Stimulated activated CD8-positive, alpha-beta memory T cell treated with anti-CD3 and anti-CD28 coated beads, Interleukin-4, amount 100 ng/mL, for 24 hours (primary cell): Measurements from ENCODE around the gene HPDL.

Experiments used
- DNase-seq: peaks from one replicate; pipeline ENCODE4 v3.0.0-alpha.2; 2020; ENCODE audit warnings: low read depth

HPDL gene

DNA sequence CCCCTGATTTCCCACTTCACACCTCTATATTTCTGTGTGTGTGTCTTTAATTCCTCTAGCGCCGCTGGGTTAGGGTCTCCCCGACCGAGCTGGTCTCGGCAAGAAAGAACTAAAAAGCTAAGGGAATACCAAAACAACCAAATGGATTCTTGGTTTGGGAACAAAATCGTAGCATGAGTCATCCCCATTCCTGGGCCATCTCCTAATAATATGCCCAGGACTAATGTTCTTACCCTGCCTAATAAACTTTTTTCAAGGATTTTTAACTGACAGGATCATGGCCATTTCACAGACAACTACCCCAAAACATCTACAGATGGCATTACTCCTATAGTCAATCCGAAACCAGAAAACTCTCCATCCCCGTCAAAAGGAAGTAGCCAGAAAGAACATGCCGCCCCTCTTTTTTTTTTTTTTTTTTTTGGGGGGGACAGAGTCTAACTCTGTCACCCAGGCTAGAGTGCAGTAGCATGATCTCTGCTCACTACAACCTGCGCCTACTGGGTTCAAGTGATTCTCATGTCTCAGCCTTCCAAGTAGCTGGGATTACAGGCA is 4.1 kb upstream of the HPDL start:
- DNase-seq, result no peak

DNA sequence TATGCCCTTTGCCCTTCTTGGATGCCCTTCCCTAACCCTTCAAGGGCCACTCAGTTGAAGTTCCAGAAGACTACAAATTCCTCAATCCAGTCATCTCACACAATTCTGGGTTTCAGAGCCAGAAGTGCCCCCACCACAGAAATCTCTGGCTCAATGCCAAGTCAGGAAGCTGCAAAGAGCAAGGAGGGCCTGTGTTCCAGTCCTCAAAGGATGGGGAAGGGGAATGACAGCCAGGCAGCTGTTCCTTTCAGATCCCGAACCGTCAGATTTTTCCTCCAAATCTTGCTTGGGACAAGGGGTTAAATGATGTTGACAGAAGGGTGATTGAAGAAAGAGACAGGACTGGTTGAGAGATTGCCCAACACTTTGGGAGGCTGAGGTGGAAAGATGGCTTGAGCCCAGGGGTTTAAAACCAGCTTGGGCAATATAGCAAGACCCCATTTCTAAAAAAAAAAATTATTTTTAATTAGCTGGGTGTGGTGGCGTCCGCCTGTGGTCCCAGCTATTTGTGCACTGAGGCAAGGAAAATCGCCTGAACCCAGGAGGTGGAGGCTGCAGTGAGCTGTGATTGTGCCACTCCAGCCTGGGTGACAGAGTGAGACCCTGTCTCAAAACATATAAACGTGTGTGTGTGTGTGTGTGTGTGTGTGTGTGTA is 716 bp upstream of the HPDL start:
- no peak for DNase-seq

DNA sequence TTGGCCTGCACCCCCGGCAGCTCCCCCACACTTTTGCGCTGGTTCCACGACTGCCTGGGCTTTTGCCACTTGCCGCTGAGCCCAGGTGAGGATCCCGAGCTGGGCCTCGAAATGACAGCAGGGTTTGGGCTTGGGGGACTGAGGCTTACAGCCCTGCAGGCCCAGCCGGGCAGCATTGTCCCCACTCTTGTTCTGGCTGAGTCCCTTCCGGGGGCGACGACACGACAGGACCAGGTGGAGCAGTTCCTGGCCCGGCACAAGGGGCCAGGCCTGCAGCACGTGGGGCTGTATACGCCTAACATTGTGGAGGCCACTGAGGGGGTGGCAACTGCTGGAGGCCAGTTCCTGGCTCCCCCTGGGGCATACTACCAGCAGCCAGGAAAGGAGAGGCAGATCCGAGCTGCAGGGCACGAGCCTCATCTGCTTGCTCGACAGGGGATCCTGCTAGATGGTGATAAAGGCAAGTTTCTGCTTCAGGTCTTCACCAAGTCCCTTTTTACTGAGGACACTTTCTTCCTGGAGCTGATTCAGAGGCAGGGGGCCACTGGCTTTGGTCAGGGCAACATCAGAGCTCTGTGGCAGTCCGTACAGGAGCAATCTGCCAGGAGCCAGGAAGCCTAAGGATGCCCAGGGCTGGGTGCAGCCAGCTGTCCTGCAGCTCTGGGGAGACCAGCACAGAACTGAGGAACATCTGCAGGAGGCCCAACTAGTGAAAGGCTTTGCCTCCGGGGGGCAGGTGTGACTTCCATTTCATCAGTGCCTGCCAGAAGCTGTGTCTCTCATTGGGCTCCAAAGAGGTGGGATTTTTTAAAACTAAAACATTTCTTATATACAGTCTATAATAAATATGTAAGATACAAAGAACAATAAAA is 1.2 kb downstream of the HPDL start:
- DNase-seq, result no peak

DNA sequence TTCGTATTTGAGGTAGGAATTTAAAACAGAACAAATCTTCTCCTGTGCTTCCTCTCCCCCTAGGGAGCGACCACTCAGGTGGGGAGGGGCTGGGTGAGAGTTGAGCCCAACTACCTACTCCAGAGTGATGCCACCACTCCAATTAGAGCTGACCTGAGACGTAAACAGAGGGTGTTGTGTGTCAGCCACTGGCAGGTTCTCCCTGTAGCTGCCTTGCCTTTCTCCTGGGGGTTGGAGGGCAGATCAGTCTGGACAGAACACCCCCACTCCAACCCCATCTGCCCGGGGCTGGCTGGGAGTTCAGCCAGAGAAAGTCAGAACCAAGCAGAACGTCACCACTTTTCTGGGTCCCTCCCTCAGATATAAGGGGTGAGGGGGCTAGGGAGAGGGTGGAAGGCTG is 2.0 kb downstream of the HPDL start:
- no peak for DNase-seq

DNA sequence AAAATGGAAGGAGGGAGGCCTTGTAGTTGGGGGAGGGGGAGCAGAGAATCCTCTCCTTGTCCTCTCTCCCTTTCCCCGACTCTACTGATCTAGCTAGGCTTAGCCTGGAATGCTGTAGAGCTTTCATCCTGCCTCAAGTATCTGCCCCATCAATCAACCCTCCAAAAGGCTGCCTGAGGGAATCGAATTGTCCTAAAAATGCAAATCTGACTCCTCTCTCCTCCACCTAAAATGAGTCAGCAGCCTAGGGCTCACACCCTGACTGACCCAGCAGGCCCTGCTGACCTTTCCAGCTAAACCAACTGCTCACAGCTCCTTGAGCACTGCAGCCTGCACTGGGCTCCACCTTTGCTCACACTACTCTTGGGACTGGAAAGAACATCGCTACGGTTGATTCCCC is 2.8 kb downstream of the HPDL start:
- DNase-seq, result no peak

DNA sequence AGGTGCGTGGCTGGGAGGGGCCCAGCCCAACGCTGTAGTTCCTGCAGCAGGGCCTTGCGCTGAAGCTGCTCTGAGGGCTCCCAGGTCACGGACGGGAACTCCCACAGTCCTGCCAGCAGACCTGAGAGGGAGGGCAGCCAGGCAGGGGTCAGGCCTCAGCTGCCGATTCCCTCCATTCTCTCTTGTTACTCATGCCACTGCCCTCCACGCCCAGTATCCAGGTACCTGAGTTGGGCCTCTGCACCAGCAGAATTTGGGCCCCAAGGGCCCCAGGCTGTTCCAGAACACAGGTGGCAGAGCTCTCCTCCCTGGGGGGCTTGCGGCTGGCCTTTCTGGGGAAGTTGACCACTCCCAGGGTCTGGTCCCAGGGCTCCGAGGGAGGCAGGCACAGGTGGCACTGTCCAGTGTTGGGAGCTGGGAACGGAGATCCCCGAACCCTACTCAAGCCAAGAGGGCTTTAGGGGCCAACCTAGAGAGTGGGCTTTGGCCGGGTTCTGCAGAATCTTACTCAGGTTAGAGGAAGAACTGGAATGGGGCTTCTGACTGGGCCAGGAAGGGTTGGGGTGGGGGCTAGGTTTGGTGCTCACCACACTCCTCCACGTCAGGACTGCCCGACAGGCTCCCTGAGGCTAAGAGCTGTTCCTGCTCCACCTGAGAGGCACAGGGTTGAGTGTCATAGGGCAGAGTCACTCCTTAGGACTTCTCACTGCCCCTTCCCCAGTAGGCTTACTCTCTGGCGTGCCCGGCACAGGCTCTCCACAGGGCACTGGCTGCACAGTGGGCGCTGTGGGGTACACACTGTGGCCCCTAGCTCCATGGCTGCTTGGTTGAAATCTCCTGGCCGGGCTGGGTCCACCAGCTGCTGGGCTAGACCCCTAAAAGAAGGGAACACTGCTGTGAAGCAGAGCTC is 5.0 kb downstream of the HPDL start:
- no peak for DNase-seq

DNA sequence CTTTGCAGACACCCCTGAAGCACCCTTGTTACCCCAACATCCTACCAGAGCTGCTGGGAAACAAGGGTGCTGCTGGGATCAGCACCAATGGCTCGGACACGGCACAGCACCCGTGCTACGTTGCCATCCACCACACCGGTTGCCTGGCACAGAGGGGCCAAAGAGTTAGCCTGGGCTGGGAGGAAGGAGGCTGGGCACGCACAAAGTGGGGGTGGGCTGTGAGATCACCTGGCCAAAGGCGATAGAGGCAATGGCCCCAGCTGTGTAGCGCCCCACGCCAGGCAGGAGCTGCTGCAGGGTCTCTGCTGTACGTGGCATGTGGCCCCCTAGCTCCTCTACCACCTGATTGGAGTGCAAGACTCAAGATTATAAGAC is 5.6 kb downstream of the HPDL start:
- DNase-seq, result no peak

DNA sequence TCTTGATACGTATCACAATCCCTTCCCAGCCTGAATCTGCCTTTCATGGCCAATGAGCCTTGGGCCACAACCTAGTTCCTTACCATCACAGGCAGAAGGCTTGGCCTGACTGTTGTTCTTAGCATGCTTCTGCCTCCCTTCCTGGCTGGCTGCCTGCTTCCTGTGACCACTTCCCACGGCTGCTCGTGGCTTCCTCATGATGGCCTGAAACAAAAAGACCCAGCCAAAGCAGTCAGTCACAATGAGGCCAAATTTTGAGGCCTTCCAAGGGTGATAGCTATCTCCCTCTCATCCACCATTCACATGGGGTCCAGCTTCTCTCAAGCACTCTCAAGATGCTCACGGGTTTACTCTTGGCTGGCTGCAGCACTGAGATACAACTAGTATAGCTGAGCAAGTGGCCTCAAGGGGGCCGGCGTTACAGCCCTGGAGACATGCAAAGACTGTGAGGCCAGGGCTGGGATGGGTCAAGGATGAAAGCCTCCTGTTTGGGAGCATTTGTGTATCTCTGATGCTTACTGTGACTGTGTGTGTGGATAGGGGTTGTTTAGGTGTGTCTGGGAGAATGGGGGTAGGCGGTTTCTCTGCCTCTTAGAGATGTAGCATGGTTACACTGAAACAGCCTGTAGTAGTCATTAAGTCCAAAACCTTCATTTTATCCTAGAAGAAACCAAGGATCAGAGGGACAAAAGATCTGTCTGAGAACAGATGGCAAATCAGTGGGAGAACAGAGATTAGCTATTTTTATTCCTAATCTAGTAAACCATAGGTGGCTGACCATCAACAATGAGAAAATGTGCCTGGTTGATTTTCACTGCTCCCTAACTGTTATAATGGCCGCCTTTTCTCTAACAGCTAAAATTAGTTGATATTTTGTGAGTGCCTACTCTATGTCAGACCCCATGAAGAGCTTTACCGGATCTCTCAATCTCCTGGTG is 7.9 kb downstream of the HPDL start:
- DNase-seq, result no peak

DNA sequence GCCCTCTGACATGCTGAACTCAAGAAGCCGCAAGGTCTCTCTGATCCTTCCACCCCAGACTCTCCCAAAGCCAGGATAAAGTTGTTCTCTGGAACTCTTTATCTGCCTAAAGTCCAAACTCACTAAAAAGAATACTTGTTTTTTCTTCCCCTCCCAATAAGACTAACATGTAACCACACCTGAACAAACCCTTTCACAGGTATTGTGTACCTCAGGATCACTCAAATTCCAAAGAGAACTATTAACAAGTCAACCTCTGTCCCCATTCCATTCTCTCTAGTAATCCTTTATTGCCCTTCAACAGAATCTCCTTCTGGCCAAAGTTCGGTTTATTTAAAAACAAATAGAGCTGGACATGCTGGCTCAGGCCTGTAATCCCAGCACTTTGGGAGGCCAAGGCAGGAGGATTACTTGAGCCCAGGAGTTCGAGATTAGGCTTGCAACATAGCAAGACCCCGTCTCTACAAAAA is 9.2 kb downstream of the HPDL start:
- no peak for DNase-seq

DNA sequence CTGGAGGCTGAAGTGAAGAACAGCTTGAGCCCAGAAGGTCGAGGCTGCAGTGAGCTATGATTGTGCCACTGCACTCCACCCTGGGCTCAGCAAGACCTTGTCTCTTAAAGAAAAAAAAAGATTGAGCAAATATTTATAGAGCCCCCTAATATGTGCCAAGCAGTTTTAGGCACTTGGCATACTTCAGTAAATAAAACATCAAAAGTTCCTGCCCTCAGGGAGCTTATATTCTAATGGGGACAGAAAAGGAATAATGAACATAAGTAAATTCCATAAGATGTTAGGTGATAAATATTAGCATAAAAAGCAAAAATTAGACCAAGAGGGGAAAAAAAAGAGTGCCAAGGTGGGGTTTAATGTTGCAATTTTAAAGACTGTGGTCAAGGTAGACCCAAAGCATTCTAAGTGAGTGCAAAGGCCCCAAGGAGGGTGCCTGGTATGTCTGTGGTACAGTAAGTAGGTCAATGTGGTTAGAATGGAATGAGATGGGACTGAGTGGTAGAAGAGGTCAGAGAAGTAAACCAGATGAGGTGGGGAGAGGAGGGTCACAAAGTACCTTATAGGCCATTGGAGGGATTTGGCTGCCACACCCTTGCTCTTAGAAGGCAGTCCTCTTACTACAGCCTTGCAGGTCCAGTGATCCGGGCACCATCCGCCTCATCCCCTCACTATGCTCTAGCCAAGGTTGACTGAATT is 11.1 kb downstream of the HPDL start:
- DNase-seq, result no peak

DNA sequence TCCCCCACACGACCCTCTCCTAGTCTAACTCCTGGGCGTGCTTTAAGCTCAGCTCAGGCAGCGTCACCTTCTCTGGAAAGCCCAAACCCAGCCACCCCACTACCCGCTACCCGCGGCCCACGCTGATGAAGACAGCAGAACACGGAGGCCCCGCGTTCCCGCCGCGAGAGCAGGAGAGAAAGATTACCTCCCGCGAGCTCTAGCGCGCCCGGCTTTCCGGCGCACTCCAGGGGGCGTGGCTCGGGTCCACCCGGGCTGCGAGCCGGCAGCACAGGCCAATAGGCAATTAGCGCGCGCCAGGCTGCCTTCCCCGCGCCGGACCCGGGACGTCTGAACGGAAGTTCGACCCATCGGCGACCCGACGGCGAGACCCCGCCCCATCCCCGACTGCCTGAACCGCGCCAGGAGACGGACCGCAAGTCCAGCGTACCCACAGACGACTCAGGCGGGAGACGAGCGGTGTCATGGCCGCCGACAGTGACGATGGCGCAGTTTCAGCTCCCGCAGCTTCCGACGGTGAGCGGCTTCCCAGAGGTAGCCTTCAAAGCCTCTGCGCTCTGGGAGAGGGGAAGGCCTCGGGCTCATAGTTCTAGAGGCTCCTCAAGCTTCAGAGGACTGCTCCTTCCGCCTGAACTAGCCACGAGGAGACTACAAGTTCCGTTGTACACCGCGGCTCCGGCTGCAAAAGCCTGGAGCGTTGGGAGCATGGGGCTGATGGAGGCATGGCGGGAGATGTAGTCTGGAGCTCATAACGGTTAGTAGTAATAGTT is 13.3 kb downstream of the HPDL start, which contains the start of the genes MUTYH and TOE1:
Gene MUTYH, minus strand, starts transcription at position 652 of the 770 bp plus-strand sequence. CDS start 5,935 bp downstream, outside the sequence.
Gene TOE1, plus strand, starts transcription at position 382 of the 770 bp plus-strand sequence. Its CDS starts 83 bp downstream, at position 465.
- DNase-seq, result peak; percentile 93

DNA sequence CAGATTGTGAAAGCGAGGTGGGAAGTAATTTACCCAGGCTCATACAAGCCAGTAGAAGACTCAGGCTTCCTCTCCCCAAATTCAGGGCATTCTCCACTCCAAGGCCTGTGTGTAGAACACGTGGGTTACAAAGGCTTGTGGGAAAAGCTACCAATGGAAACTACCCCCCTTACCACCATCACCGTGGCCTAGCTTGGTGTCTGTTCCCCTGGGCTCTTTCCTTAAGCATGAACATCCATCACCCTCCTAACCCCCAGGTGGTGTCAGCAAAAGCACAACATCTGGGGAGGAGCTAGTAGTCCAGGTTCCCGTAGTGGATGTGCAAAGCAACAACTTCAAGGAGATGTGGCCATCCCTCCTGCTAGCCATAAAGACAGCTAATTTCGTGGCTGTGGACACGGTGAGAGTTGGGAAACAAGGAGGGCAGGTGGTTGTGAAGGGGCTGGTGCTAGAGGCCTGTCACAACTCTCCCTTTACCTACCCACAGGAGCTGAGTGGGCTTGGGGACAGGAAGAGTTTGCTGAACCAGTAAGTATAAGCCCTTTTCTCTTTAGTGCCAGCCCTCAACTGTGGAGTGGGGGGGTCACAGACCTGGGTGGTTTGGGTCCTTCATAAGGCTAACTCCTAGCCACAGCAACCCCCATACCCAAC is 14.2 kb downstream of the HPDL start:
- DNase-seq, result no peak

DNA sequence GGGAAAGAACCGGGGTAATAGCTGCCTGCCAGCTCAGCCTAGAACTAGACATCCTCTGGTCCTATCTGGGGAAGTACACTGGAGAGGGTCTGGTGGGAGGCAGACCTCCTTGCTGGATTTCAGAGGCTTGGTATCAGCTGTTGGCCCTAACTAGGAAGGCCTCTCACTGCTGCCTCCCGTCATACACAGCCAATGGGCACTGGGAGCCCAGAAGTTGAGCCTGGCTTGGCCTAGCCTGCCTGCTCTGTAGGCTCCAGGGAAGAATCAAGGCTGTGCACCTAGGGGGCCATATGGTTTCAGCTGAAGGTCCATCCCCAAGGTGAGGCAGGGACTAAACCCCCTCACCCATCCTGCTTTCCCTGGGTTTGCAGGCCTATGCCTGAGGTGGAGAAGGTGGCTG is 17.8 kb downstream of the HPDL start:
- no peak for DNase-seq

DNA sequence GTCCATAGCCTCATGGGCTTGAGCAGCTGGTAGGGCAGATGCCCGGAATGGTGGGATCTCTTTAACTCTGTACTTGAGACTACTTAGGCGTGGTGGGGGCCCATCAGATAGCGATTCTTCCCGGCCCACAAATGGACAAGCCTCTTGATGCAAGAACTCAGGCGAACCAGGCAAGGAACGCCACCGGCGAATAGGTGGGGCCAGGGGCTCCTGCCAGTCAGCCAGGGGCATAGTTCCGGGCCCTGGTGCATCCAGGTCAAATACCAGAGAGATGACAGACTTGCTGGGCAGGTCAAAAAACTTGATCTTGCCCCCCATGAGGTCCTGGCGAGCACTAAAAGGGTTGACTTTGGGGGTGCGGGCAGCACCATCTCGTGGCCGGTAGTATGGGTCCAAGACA is 18.3 kb downstream of the HPDL start:
- no peak for DNase-seq

DNA sequence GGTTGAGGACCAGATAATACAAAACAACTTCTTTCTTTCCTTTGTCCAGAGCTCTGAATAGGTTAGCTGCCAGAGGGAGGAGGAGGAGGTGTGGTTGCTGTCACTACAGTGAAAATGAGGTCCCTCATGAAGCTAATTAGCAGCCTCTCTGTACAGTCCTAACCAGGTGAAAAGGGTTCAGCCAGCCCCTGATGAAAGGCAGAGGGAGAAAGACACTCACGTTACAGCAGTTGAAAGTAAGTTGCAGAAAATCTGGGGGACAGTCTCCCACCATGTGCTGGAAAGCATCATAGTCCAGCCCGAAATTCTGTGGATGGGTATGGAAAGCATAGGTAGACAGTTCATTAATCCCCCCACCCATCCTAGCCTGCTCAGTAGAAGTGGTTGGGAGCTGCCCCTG is 19.8 kb downstream of the HPDL start:
- no peak for DNase-seq

DNA sequence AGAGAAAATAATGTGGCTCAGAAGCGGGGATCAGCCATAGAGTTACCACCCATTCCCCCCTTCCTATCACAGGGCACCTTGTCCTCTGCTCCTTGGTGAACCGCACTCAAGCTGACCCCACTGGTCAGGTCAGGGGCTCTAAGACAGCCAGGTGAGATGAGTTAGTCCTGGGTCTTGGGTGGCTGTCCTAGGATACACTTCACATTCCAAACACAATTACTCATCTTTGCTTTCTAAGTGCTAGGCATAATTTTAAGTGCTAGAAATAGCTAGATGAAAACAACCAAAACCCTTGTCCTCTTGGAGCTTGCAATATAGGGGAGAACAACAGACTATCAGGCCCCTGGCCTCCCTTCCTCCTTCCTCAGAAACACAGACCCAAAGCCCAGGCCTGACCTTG is 21.3 kb downstream of the HPDL start:
- DNase-seq, result no peak

DNA sequence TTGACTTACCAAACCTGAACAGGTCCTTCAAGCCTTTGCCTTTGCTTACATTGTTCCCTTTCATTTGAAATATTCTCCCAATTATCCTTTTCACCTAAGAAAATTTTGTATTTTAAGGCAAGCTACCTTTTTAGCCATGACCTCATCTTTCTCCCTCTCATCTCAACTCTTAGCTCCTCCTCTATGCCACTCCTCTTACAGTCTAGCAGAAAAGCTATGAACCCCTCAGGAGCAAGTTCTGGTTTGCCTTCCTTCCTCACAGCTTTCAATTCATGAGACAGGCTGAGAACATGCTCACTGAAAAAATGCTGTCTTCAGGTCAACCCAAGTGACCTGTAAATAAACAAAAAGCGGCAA is 21.9 kb downstream of the HPDL start:
- DNase-seq, result no peak

DNA sequence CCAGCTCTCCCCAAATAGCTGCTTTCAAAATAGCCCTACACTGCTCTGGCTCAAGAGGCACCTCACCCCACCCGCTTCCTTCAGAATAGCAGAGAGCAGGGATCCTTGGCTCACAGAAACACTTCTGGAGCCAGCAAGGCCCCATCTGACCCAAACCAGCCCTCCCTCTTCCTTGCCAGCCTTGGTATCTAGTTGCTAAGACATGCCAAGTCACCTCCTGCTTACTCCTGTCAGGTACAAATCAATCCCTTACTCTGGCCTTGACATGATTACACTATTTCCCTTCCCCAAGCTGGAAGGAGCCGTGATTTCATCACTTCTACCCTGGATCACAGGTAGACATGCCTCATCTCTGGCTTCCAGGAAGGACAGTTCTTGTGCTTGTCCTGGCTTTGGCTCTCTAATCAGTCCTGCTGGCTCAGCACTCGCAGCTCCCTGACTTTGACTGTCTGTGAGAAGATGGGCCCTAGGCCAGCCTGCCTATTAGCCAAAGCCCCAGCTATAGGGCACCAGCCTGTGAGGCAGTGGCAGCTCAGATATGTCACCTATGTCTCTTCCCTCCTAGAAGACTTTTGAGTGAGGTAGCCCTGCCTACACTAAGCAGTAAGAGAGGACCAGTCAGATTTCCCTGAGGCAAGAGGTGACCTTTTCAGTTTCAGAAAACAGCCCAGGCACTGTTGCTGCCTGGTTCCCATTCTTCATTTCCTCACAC is 22.4 kb downstream of the HPDL start:
- no peak for DNase-seq
